MCF 10A (cell line): ENCODE results near the gene MESP1. TPM values are rescaled to one million over a fixed set of nuclear protein-coding genes. Genes with fewer than 3 reads are reported as not detected.

ENCODE experiments used
- BruUV-seq: library from RNA; stranded (reverse); fragments of 400-500 nt; replicated peaks from 2 replicates; lab custom pipeline; 2021; lab: Mats Ljungman, UMichigan
- CTCF ChIA-PET: fragments of 300-600 bp; sonication (Branson Sonifier 250); formaldehyde crosslinking; extraction: SDS; loops from one replicate; lab custom pipeline; 2021; ENCODE audit warnings: antibody characterized with exemption, inconsistent platforms; lab: Yijun Ruan, JAX
- POLR2A ChIA-PET: fragments of 300-600, 350-650 bp; sonication (Branson Sonifier 250); formaldehyde crosslinking; extraction: SDS; loops from one replicate; lab custom pipeline; 2020; ENCODE audit warnings: antibody characterized with exemption, inconsistent platforms; lab: Yijun Ruan, JAX
- DNase-seq: peaks from one replicate; pipeline ENCODE4 v3.0.0-alpha.2; 2018; ENCODE audit not compliant: unreplicated experiment
- H3K27ac Mint-ChIP-seq: one replicate; pipeline ENCODE4 v1.8.0; 2022; ENCODE audit warnings: mild to moderate bottlenecking, low read depth, mixed read lengths; ENCODE audit not compliant: unreplicated experiment
- H3K27me3 Mint-ChIP-seq: one replicate; pipeline ENCODE4 v1.8.0; 2022; ENCODE audit warnings: mixed read lengths; ENCODE audit not compliant: insufficient read depth, unreplicated experiment
- H3K36me3 Mint-ChIP-seq: one replicate; pipeline ENCODE4 v1.8.0; 2022; ENCODE audit warnings: mild to moderate bottlenecking, moderate library complexity, mixed read lengths; ENCODE audit not compliant: insufficient read depth, unreplicated experiment
- H3K4me1 Mint-ChIP-seq: one replicate; pipeline ENCODE4 v1.8.0; 2022; ENCODE audit warnings: mixed read lengths; ENCODE audit not compliant: insufficient read depth, unreplicated experiment
- H3K4me3 Mint-ChIP-seq: one replicate; pipeline ENCODE4 v1.8.0; 2022; ENCODE audit warnings: mild to moderate bottlenecking, moderate library complexity, mixed read lengths; ENCODE audit not compliant: unreplicated experiment
- H3K9me3 Mint-ChIP-seq: one replicate; pipeline ENCODE4 v1.8.0; 2022; ENCODE audit warnings: mixed read lengths; ENCODE audit not compliant: unreplicated experiment
- intact Hi-C: fragments of 100-400 bp; cut with micrococcal nuclease; formaldehyde crosslinking; loops from 2 replicates; pipeline ENCODE4 v1.14.1; 2022
- total RNA-seq: library from RNA; stranded (reverse); gene quantifications from 2 replicates; pipeline ENCODE4 v1.2.3, GENCODE V29; 2022
- TF ChIP-seq, protein P1 (sequence below): fragments of 200-600 bp; IDR thresholded peaks from one replicate; pipeline ENCODE4 v1.8.0; 2022; ENCODE audit warnings: antibody characterized with exemption, mild to moderate bottlenecking; ENCODE audit not compliant: unreplicated experiment

Gene MESP1
- total RNA-seq, 1 experiment from 2014 or later, result 0.58 TPM

DNA sequence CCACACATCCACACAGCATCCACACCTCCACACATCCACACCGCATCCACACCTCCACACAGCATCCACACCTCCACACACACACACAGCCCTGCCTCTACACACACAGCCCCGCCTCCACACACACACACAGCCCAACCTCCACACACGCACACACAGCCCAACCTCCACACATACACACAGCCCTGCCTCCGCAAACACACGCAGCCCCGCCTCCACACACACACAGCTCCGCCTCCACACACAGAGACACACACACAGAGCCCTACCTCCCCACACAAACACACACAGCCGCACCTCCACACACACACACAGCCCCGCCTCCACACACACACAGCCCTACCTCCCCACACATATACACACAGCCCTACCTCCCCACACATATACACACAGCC is 4.7 kb downstream of the MESP1 start:
- no peaks in the 10 kb centered on the region for H3K9me3 Mint-ChIP-seq
- intact Hi-C loops, result no loop called here
- no peak overlapping the region for H3K4me3 Mint-ChIP-seq
- DNase-seq, result no peak
- H3K4me1 Mint-ChIP-seq, result no peaks in the 10 kb centered on the region
- TF ChIP-seq, protein P1, sequence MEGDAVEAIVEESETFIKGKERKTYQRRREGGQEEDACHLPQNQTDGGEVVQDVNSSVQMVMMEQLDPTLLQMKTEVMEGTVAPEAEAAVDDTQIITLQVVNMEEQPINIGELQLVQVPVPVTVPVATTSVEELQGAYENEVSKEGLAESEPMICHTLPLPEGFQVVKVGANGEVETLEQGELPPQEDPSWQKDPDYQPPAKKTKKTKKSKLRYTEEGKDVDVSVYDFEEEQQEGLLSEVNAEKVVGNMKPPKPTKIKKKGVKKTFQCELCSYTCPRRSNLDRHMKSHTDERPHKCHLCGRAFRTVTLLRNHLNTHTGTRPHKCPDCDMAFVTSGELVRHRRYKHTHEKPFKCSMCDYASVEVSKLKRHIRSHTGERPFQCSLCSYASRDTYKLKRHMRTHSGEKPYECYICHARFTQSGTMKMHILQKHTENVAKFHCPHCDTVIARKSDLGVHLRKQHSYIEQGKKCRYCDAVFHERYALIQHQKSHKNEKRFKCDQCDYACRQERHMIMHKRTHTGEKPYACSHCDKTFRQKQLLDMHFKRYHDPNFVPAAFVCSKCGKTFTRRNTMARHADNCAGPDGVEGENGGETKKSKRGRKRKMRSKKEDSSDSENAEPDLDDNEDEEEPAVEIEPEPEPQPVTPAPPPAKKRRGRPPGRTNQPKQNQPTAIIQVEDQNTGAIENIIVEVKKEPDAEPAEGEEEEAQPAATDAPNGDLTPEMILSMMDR, result no peak
- H3K36me3 Mint-ChIP-seq, result no peaks in the 10 kb centered on the region
- no peak overlapping the region for H3K27ac Mint-ChIP-seq
- ChIA-PET CTCF (interaction anchor here (0.6 kb wide), 1 partner anchor 16 kb away, joined by 3 read pairs; no protein-coding TSS in a partner anchor), POLR2A (no interaction called here)
- H3K27me3 Mint-ChIP-seq, result no peaks in the 10 kb centered on the region
- BruUV-seq, result no TSS peak

- Mint-ChIP-seq H3K36me3 (no peaks in the 10 kb centered on the region), H3K27me3 (no peaks in the 10 kb centered on the region), H3K27ac (no peak overlapping the region), H3K9me3 (no peaks in the 10 kb centered on the region), H3K4me1 (no peaks in the 10 kb centered on the region), H3K4me3 (no peak overlapping the region)
- intact Hi-C loops, result no loop called here
- TF ChIP-seq, protein P1, result no peak
- no peak for DNase-seq
- CTCF ChIA-PET, result interaction anchor here (0.7 kb wide), 1 partner anchor 346 kb away, joined by 6 read pairs; no protein-coding TSS in a partner anchor
- POLR2A ChIA-PET, result no interaction called here
- no TSS peak for BruUV-seq
These were observed 5.3 kb downstream of the MESP1 start for GRCh38 chr15:89745768-89746167.

- no peak overlapping the region for H3K4me3 Mint-ChIP-seq
- TF ChIP-seq, protein P1, result no peak
- intact Hi-C loops, result no loop called here
- H3K36me3 Mint-ChIP-seq, result no peaks in the 10 kb centered on the region
- H3K27ac Mint-ChIP-seq, result no peak overlapping the region
- H3K27me3 Mint-ChIP-seq, result no peaks in the 10 kb centered on the region
- ChIA-PET POLR2A (no interaction called here), CTCF (interaction anchor here (0.7 to 1.0 kb wide), 2 partner anchors 17 to 347 kb away, joined by 3 to 6 read pairs; no protein-coding TSS in a partner anchor)
- no peaks in the 10 kb centered on the region for H3K9me3 Mint-ChIP-seq
- DNase-seq, result no peak
- no TSS peak for BruUV-seq
- H3K4me1 Mint-ChIP-seq, result no peaks in the 10 kb centered on the region
These were observed 5.9 kb downstream of the MESP1 start for GRCh38 chr15:89745131-89745530.

- H3K27me3 Mint-ChIP-seq, result no peaks in the 10 kb centered on the region
- intact Hi-C loops, result no loop called here
- no TSS peak for BruUV-seq
- no peaks in the 10 kb centered on the region for H3K9me3 Mint-ChIP-seq
- H3K27ac Mint-ChIP-seq, result no peak overlapping the region
- CTCF ChIA-PET, result interaction anchor here (0.9 to 1.6 kb wide), 5 partner anchors 10 to 145 kb away, joined by 4 to 8 read pairs (median 5); no protein-coding TSS in a partner anchor
- H3K4me1 Mint-ChIP-seq, result no peaks in the 10 kb centered on the region
- no peak overlapping the region for H3K4me3 Mint-ChIP-seq
- TF ChIP-seq, protein P1, result no peak
- DNase-seq, result no peak
- POLR2A ChIA-PET, result no interaction called here
- H3K36me3 Mint-ChIP-seq, result no peaks in the 10 kb centered on the region
These were observed 7.5 kb downstream of the MESP1 start for GRCh38 chr15:89743594-89743993.
